Caco-2 (cell line): Measurements from ENCODE around the gene SPCS3. TPM values are rescaled to one million over a fixed set of nuclear protein-coding genes. Genes with fewer than 3 reads are reported as not detected.

Source experiments
- BruUV-seq: library from RNA; stranded (reverse); fragments of 400-500 nt; replicated peaks from 2 replicates; lab custom pipeline; 2021; lab: Mats Ljungman, UMichigan
- CTCF ChIA-PET: fragments of 300-600 bp; sonication (Branson Sonifier 250); formaldehyde crosslinking; loops from one replicate; lab custom pipeline; 2022; ENCODE audit warnings: antibody characterized with exemption; lab: Charles Lee
- POLR2A ChIA-PET: fragments of 300-600 bp; sonication (Branson Sonifier 250); formaldehyde crosslinking; loops from one replicate; lab custom pipeline; 2022; ENCODE audit warnings: antibody characterized with exemption; lab: Charles Lee
- DNase-seq, 2 experiments: peaks; one replicate each; pipeline versions ENCODE4 v3.0.0 to v3.0.0-alpha.2; 2020 to 2022
- H3K27me3 ChIP-seq: replicated peaks from 2 replicates; pipeline ENCODE4 v1.6.0; 2011; ENCODE audit warnings: low read length; ENCODE audit not compliant: control insufficient read depth, insufficient read depth
- H3K36me3 ChIP-seq: 2 replicates; pipeline ENCODE4 v1.5.1; 2011; ENCODE audit warnings: low read length; ENCODE audit not compliant: control insufficient read depth, insufficient read depth
- H3K4me1 ChIP-seq: fragments of 250-450 bp; sonication (Bioruptor Pico); 2 replicates; pipeline ENCODE4 v1.5.1; 2020; ENCODE audit warnings: mild to moderate bottlenecking
- H3K4me3 ChIP-seq: 2 replicates; pipeline ENCODE4 v1.5.1; 2011; ENCODE audit warnings: low read depth, mild to moderate bottlenecking, control low read depth, low read length
- H3K9me3 ChIP-seq: fragments of 250-450 bp; sonication (Bioruptor Pico); 2 replicates; pipeline ENCODE4 v1.5.1; 2020; ENCODE audit warnings: mild to moderate bottlenecking, moderate library complexity
- H3K27ac Mint-ChIP-seq: one replicate; pipeline ENCODE4 v1.8.0; 2022; ENCODE audit warnings: mixed read lengths; ENCODE audit not compliant: unreplicated experiment
- H3K27me3 Mint-ChIP-seq: one replicate; pipeline ENCODE4 v1.8.0; 2022; ENCODE audit warnings: mixed read lengths; ENCODE audit not compliant: insufficient read depth, unreplicated experiment
- H3K36me3 Mint-ChIP-seq: one replicate; pipeline ENCODE4 v1.8.0; 2022; ENCODE audit warnings: mild to moderate bottlenecking, mixed read lengths; ENCODE audit not compliant: insufficient read depth, unreplicated experiment
- H3K4me1 Mint-ChIP-seq: one replicate; pipeline ENCODE4 v1.8.0; 2022; ENCODE audit warnings: low read depth, mixed read lengths; ENCODE audit not compliant: unreplicated experiment
- H3K4me3 Mint-ChIP-seq: one replicate; pipeline ENCODE4 v1.8.0; 2022; ENCODE audit warnings: mild to moderate bottlenecking, moderate library complexity, mixed read lengths; ENCODE audit not compliant: unreplicated experiment
- H3K9me3 Mint-ChIP-seq: one replicate; pipeline ENCODE4 v1.8.0; 2022; ENCODE audit warnings: mixed read lengths; ENCODE audit not compliant: unreplicated experiment
- intact Hi-C: fragments of 100-400 bp; cut with micrococcal nuclease; formaldehyde crosslinking; loops from one replicate; pipeline ENCODE4 v1.10.0; 2022; ENCODE audit not compliant: unreplicated experiment
- total RNA-seq: library from RNA; stranded (reverse); gene quantifications from 2 replicates; pipeline ENCODE4 v1.2.3, GENCODE V29; 2022
- TF ChIP-seq, protein P1 (sequence below), 2 experiments: fragments of 200-600 bp in 1 of 2; IDR thresholded peaks; 1 replicate in 1 of 2; 2 replicates in 1 of 2; pipeline versions ENCODE4 v1.5.1 to v1.8.0; 2011 to 2022; ENCODE audit warnings: antibody characterized with exemption in 1 of 2, control low read depth in 1 of 2, inconsistent platforms in 1 of 2, low read depth in 1 of 2, low read length in 1 of 2, mild to moderate bottlenecking in 1 of 2, moderate library complexity in 1 of 2; ENCODE audit not compliant: insufficient read depth in 1 of 2, severe bottlenecking in 1 of 2, unreplicated experiment in 1 of 2

The SPCS3 gene
- total RNA-seq, 1 experiment from 2014 or later = 56.2 TPM

DNA sequence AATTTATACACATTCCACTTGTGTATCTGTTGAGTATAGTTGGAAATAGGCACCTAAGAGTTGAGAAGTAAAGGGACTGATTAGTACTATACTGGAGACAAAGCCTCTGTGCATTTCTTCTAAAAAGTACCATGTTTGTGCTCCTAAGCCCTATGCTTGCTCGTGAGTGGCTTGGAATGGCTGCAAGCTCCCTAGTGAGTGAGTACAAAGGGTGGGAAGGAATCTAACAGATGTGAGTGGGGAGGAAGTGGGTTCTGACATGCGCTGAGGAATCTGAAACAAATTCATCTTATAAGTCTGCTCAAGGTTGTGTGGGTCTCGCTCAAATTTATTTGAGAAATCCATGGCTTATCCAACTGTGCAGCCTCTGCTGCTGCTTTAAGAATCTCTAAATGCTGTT, 13.3 kb downstream of the SPCS3 start:
- CTCF ChIA-PET = no interaction called here
- TF ChIP-seq, protein P1, sequence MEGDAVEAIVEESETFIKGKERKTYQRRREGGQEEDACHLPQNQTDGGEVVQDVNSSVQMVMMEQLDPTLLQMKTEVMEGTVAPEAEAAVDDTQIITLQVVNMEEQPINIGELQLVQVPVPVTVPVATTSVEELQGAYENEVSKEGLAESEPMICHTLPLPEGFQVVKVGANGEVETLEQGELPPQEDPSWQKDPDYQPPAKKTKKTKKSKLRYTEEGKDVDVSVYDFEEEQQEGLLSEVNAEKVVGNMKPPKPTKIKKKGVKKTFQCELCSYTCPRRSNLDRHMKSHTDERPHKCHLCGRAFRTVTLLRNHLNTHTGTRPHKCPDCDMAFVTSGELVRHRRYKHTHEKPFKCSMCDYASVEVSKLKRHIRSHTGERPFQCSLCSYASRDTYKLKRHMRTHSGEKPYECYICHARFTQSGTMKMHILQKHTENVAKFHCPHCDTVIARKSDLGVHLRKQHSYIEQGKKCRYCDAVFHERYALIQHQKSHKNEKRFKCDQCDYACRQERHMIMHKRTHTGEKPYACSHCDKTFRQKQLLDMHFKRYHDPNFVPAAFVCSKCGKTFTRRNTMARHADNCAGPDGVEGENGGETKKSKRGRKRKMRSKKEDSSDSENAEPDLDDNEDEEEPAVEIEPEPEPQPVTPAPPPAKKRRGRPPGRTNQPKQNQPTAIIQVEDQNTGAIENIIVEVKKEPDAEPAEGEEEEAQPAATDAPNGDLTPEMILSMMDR (IDR thresholded peaks at IDR 0.05; ENCODE audit: insufficient read depth in 1 of 2, low read depth in 1 of 2, low read length in 1 of 2, severe bottlenecking in 1 of 2, unreplicated experiment in 1 of 2) = no peak
- no peaks in the 10 kb centered on the region for H3K4me1 Mint-ChIP-seq
- POLR2A ChIA-PET = no interaction called here
- H3K27me3 Mint-ChIP-seq = no peaks in the 10 kb centered on the region
- intact Hi-C loops = no loop called here
- H3K36me3 Mint-ChIP-seq = peaks cover 10% of the 10 kb centered on the region
- no peak overlapping the region for H3K4me3 Mint-ChIP-seq
- Histone ChIP-seq H3K4me1 (no peaks in the 10 kb centered on the region), H3K4me3 (no peak overlapping the region), H3K9me3 (no peaks in the 10 kb centered on the region), H3K27me3 (no peaks in the 10 kb centered on the region), H3K36me3 (no peaks in the 10 kb centered on the region)
- no peak overlapping the region for H3K27ac Mint-ChIP-seq
- DNase-seq = no peak
- BruUV-seq = no TSS peak
- H3K9me3 Mint-ChIP-seq = no peaks in the 10 kb centered on the region

DNA sequence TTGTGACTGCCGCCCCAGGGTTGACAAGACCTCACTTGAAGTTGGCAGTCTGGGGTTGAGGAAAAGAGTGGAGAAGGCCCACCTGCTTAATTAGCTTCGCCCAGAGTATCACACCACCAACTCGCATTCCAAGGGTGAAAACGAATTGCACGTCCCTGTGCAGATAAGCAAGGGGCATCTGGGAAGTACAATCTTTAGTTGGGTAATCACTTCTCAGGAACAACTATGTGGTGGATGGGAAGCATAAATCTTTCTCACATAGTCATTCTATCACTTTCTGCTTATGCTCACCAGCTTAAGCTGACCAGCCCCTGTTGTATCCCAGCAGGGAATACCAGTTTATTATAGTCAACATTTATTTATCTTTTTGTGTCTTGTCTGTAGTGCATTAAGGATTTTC, 14.3 kb downstream of the SPCS3 start:
- POLR2A ChIA-PET = no interaction called here
- no TSS peak for BruUV-seq
- H3K9me3 Mint-ChIP-seq = no peaks in the 10 kb centered on the region
- no peaks in the 10 kb centered on the region for H3K27me3 Mint-ChIP-seq
- Histone ChIP-seq H3K27me3 (no peaks in the 10 kb centered on the region), H3K4me1 (no peaks in the 10 kb centered on the region), H3K36me3 (no peaks in the 10 kb centered on the region), H3K4me3 (no peak overlapping the region), H3K9me3 (no peaks in the 10 kb centered on the region)
- intact Hi-C loops = no loop called here
- TF ChIP-seq, protein P1 (IDR thresholded peaks at IDR 0.05; ENCODE audit: insufficient read depth in 1 of 2, low read depth in 1 of 2, low read length in 1 of 2, severe bottlenecking in 1 of 2, unreplicated experiment in 1 of 2) = no peak
- H3K27ac Mint-ChIP-seq = no peak overlapping the region
- H3K4me1 Mint-ChIP-seq = no peaks in the 10 kb centered on the region
- DNase-seq = no peak
- H3K36me3 Mint-ChIP-seq = peaks cover 10% of the 10 kb centered on the region
- CTCF ChIA-PET = no interaction called here
- H3K4me3 Mint-ChIP-seq = no peak overlapping the region

DNA sequence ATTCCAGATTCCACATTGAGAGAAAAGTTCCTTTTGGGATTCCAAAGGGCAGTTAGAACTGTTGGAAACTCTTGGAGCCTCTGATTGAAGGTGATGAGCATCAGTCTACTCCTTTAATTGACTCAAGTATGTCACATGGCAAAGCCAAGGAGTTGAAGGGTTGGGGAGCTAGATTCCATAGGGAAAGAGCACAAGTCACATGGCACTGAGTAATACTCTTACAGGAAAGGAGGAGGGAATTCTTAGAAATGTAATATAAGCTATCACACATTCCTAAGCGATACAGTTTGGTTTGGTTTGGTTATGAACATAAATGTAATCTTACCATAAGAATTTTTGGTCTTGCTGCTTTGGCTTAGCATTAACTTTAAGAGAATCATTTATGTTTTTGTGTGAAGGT, 15.7 kb downstream of the SPCS3 start:
- TF ChIP-seq, protein P1 (IDR thresholded peaks at IDR 0.05; ENCODE audit: insufficient read depth in 1 of 2, low read depth in 1 of 2, low read length in 1 of 2, severe bottlenecking in 1 of 2, unreplicated experiment in 1 of 2) = no peak
- CTCF ChIA-PET = no interaction called here
- Mint-ChIP-seq H3K4me3 (no peak overlapping the region), H3K27me3 (no peaks in the 10 kb centered on the region), H3K9me3 (no peaks in the 10 kb centered on the region), H3K27ac (no peak overlapping the region), H3K4me1 (peaks cover 6% of the 10 kb centered on the region), H3K36me3 (peaks cover 10% of the 10 kb centered on the region)
- no peak for DNase-seq
- BruUV-seq = no TSS peak
- Histone ChIP-seq H3K27me3 (no peaks in the 10 kb centered on the region), H3K36me3 (no peaks in the 10 kb centered on the region), H3K9me3 (no peaks in the 10 kb centered on the region), H3K4me1 (no peaks in the 10 kb centered on the region), H3K4me3 (no peak overlapping the region)
- intact Hi-C loops = no loop called here
- POLR2A ChIA-PET = no interaction called here
